Gastrocnemius medialis (tissue), 4 donors: ENCODE data around the gene SPCS3.

Source experiments
- CTCF ChIP-seq, 5 experiments: fragments of 450-650 bp in 3 of 5; fragments of 200-600 bp in 2 of 5; sonication (generic) in 2 of 5; IDR thresholded peaks in 4 of 5; conservative IDR thresholded peaks in 1 of 5; 1 replicate in 4 of 5; 2 replicates in 1 of 5; pipeline ENCODE4 v1.5.1; 2016 to 2019; ENCODE audit warnings: antibody characterized with exemption in 5 of 5, mild to moderate bottlenecking in 3 of 5, moderate library complexity in 3 of 5
- POLR2A ChIP-seq, 2 donors: fragments of 450-650 bp; IDR thresholded peaks; one replicate each; pipeline ENCODE4 v1.6.1; 2017; ENCODE audit warnings: antibody characterized with exemption in 2 of 2, mild to moderate bottlenecking in 2 of 2, moderate library complexity in 2 of 2

GRCh38 chr4:176321589-176321988 lies 1.8 kb downstream of the SPCS3 start:
- TF ChIP-seq CTCF (IDR thresholded peaks at IDR 0.05 in 4 of 5, conservative IDR thresholded peaks at IDR 0.05 in 1 of 5) (no peak), POLR2A (IDR thresholded peaks at IDR 0.05) (no peak)
